Bronchial smooth muscle cell (primary cell): ENCODE measurements around the gene TMCC2. TPM values are rescaled to one million over a fixed set of nuclear protein-coding genes. Genes with fewer than 3 reads are reported as not detected.

Experiments
- total RNA-seq: library from RNA; depleted of rRNA; stranded (reverse); fragments of >200 nt; gene quantifications from 2 replicates; pipeline ENCODE4 v1.2.1, GENCODE V29; 2014

Gene TMCC2, protein sequence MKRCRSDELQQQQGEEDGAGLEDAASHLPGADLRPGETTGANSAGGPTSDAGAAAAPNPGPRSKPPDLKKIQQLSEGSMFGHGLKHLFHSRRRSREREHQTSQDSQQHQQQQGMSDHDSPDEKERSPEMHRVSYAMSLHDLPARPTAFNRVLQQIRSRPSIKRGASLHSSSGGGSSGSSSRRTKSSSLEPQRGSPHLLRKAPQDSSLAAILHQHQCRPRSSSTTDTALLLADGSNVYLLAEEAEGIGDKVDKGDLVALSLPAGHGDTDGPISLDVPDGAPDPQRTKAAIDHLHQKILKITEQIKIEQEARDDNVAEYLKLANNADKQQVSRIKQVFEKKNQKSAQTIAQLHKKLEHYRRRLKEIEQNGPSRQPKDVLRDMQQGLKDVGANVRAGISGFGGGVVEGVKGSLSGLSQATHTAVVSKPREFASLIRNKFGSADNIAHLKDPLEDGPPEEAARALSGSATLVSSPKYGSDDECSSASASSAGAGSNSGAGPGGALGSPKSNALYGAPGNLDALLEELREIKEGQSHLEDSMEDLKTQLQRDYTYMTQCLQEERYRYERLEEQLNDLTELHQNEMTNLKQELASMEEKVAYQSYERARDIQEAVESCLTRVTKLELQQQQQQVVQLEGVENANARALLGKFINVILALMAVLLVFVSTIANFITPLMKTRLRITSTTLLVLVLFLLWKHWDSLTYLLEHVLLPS
- total RNA-seq: 3.0 and 5.4 TPM in 2 replicates

DNA sequence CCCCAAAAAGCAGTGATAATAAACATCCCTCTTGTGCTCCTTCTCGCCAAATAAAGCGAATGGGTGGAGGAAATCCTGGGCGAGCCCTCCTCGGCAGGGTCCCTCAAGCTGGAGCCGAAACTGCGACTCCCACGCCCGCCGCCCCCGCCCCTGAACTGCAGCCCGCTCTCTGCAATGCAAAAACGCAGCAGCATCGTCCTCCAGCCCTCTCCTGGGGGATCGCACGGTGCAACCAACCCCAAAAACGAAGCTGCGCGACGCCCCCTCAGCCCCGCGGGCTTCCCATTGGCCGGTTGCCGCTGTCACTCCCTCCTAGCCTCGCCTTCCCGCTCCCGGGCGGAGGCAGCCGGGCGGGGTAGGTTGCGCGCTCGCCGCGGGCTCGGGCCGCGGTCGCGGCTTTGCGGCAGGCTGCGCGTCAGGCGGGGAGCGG lies at the start of gene TMCC2:
TSS of gene TMCC2 (plus strand) at position 363 of the 430 bp plus-strand sequence. CDS start 619 bp downstream, outside the sequence.

DNA sequence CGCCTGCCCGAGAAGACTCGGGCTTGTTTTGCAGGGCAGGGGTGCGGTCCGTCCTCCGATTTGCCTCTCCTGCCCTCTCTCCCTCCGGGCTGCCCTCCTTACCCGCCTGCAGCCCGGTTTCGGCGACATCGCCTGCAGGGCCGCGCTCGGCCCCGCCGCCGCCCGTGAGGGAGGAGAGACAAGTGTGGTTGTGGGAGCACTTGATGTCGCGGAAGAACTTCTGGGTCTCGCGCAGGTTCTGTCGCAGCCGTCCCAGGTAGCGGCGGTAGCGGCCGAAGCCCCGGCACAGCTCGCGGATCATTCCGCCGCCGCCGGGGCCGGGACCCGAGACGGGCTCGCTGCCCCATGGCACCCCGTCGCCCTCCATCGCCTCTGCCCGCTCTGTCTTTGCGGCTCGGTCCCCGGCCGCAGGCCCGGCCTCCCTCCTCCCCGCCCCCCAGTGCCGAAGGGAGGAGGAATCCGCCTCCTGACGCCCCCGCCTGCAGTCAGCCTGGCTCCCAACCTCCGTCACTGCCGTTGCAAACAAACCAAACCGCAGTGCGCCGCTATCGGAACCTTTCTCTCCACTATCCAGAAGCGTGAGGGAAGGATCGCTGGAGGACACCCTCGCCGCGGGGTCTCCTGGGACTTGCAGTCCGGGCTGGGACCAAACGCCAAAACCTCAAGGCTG lies 16.4 kb upstream of the TMCC2 start, which contains the start of gene DSTYK:
TSS of gene DSTYK (minus strand) at position 534 of the 670 bp plus-strand sequence. CDS start at position 367, 167 bp downstream.

DNA sequence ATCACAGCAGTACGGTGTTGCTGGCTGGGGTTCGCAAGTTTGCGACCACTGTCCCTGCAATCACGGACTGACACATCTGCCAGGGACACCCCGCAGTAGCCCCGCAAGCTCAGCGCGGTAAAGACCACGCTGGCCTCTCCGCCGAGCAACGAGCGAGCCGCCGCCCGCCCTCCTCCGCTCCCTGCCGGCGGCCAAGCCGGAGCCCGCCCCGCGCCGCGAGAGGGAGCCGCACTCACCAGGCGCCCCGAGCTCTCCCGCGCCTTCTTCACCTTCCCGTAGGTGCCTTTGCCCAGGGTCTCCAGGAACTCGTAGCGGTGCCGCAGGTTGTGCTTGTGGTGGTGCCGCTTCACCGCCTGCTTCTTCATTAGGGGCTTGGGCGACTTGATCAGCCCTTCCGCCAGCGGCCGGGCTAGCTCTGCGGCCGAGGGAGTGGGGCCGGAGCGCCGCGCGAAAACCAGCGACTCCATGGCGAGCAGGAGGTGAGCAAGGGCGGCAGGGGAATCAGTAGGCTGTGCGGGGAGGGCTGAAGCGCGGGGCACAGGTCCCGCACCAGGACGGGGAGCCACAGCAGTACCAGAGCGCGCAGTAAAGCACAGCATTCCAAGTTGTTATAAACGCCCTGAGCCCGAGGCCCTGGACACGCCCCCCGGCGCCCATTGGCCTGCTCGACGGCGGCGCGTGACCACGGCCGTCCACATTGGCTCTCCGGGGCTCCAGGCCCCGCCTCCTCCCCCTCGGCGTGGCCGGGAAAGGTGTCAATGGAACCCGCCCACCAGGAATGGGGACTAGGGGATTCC lies 93.6 kb downstream of the TMCC2 start, which contains the start of gene NUAK2:
TSS of gene NUAK2 (minus strand) at position 584 of the 797 bp plus-strand sequence. CDS start at position 467, 117 bp downstream.

Other genes starting within 250 kb of the TMCC2 start
- not detected in 2 replicates for gene CNTN2, start 184.7 kb upstream of the TMCC2 start, total RNA-seq
- gene TMEM81, start 143.5 kb upstream of the TMCC2 start, total RNA-seq: 0.79 and 1.5 TPM in 2 replicates
- 11.9 and 13.7 TPM in 2 replicates for gene RBBP5, start 106.0 kb upstream of the TMCC2 start, total RNA-seq
- gene DSTYK, start 16.2 kb upstream of the TMCC2 start, total RNA-seq: 24.5 and 25.8 TPM in 2 replicates
- 0.43 and 1.3 TPM in 2 replicates for gene NUAK2, start 93.8 kb downstream of the TMCC2 start, total RNA-seq
- gene KLHDC8A, start 129.0 kb downstream of the TMCC2 start, total RNA-seq: not detected in 2 replicates
- gene LEMD1, start 194.1 kb downstream of the TMCC2 start, total RNA-seq: not detected in 2 replicates
- gene BLACAT1, start 228.1 kb downstream of the TMCC2 start, total RNA-seq: not detected in 2 replicates